PC-9 (cell line): ENCODE measurements around the gene CD1C.

Experiments
- CTCF ChIP-seq: fragments of 200-600 bp; sonication (generic); conservative IDR thresholded peaks from 2 replicates; pipeline ENCODE4 v1.6.1; 2017; ENCODE audit warnings: mixed run types, antibody characterized with exemption, mild to moderate bottlenecking, moderate library complexity
- EZH2 ChIP-seq: fragments of 200-600 bp; sonication (generic); IDR thresholded peaks from 2 replicates; pipeline ENCODE4 v1.8.0; 2017; ENCODE audit warnings: antibody characterized with exemption, low read depth

- TF ChIP-seq CTCF: no peak
- no peak for TF ChIP-seq EZH2
Measured at GRCh38 chr1:158257888-158258287, 31.8 kb upstream of the CD1C start.
